Activated T-cell treated with anti-CD3 and anti-CD28 coated beads, Interleukin-2, amount 50 U/mL, for 4 hours (primary cell): ENCODE data around the gene HARS1. TPM values are rescaled to one million over a fixed set of nuclear protein-coding genes. Genes with fewer than 3 reads are reported as not detected.
"Not testable (repeated sequence)": the region's sequence is repeated elsewhere in the genome, so short reads cannot be mapped to it uniquely, and the experiment has no call there.

Experiments used
- ATAC-seq, 2 donors: fragments of 200-7000 bp; cut with Tn5 transposase; one replicate each; pipeline ENCODE4 v1.10.0; 2021
- DNase-seq: peaks from one replicate; pipeline ENCODE4 v3.0.0-alpha.2; 2020
- H3K27me3 Mint-ChIP-seq: one replicate; pipeline ENCODE4 v1.8.0; 2021; ENCODE audit warnings: low read depth, mixed read lengths
- H3K36me3 Mint-ChIP-seq: one replicate; pipeline ENCODE4 v1.8.0; 2022; ENCODE audit warnings: mixed read lengths; ENCODE audit not compliant: insufficient read depth
- H3K4me1 Mint-ChIP-seq: one replicate; pipeline ENCODE4 v1.8.0; 2021; ENCODE audit warnings: low read depth, mixed read lengths
- H3K4me3 Mint-ChIP-seq: one replicate; pipeline ENCODE4 v1.8.0; 2021; ENCODE audit warnings: mild to moderate bottlenecking, moderate library complexity, mixed read lengths
- H3K9me3 Mint-ChIP-seq: one replicate; pipeline ENCODE4 v1.8.0; 2021; ENCODE audit warnings: mixed read lengths
- total RNA-seq, 3 donors: library from RNA; stranded (reverse); gene quantifications; one replicate each; pipeline ENCODE4 v1.2.1, GENCODE V29; 2021

The HARS1 gene
- total RNA-seq, 3 donors from 2014 or later: 125 to 133 (median 131) TPM

- Mint-ChIP-seq H3K4me3 (peak within 1 kb of the TSS; percentile 80), H3K36me3 (no peaks in the 10 kb centered on the region), H3K27me3 (peaks cover 16% of the 10 kb centered on the region), H3K4me1 (peaks cover 29% of the 10 kb centered on the region), H3K9me3 (peaks cover 3% of the 10 kb centered on the region)
- DNase-seq (no peak), ATAC-seq (no peak)
Observed at GRCh38 chr5:140633021-140633471, 58.1 kb downstream of the HARS1 start, which contains the start of gene CD14. Gene CD14 (minus strand): TSS chr5:140633175. CDS start chr5:140633071, 104 bp downstream.

DNA sequence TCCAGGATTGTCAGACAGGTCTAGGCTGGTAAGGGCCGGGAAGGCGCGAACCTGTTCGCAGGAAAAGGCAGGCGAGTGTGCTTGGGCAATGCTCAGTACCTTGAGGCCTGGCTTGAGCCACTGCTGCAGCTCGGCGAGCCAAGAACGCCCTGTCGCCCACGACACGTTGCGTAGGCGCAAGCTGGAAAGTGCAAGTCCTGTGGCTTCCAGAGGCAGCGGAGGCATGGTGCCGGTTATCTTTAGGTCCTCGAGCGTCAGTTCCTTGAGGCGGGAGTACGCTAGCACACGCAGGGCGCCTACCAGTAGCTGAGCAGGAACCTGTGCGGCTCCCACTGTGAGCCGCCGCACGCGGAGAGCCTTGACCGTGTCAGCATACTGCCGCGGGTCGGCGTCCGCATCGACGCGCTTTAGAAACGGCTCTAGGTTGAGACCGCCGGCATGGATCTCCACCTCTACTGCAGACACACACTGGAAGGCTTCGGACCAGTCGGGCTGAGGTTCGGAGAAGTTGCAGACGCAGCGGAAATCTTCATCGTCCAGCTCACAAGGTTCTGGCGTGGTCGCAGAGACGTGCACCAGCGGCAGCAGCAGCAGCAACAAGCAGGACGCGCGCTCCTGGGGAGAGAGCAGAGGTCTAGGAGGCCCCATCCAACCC lies 58.7 kb downstream of the HARS1 start:
- Mint-ChIP-seq H3K27me3 (peaks cover 16% of the 10 kb centered on the region), H3K4me1 (peaks cover 28% of the 10 kb centered on the region), H3K36me3 (no peaks in the 10 kb centered on the region), H3K9me3 (peaks cover 3% of the 10 kb centered on the region), H3K4me3 (peak overlapping the region; percentile 80)
- peak; percentile 81 to 84 for ATAC-seq
- peak; percentile 32 for DNase-seq

GRCh38 chr5:140631831-140632365 lies 59.3 kb downstream of the HARS1 start:
- peaks cover 16% of the 10 kb centered on the region for H3K27me3 Mint-ChIP-seq
- H3K4me1 Mint-ChIP-seq: peaks cover 28% of the 10 kb centered on the region

DNA sequence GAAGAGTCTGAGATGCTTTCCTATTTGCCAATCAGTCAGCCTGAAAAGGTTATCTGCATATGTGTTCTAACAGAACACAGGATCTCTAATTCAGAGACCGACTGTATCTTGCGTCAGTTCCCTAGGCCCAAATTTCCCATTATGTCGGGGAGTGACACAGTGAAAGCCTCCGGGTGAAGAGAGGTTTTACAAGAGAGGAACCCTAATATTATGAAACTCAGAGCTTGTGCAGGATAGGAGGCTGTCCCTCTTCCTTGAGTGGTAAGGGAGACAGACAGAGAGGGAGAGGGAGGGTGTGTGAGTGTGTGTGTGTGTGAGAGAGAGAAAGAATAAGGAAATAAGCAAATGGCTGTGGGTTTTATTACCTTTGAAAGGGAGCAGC lies 60.1 kb downstream of the HARS1 start:
- no peak for ATAC-seq
- Mint-ChIP-seq H3K27me3 (peaks cover 16% of the 10 kb centered on the region), H3K9me3 (peaks cover 3% of the 10 kb centered on the region), H3K4me1 (peaks cover 28% of the 10 kb centered on the region), H3K4me3 (peak overlapping the region; percentile 45), H3K36me3 (no peaks in the 10 kb centered on the region)
- no peak for DNase-seq

More at GRCh38 chr5:140631831-140632365, 59.3 kb downstream of the HARS1 start:
- Mint-ChIP-seq H3K36me3 (no peaks in the 10 kb centered on the region), H3K9me3 (peaks cover 3% of the 10 kb centered on the region), H3K4me3 (peak overlapping the region; percentile 80)
- DNase-seq: peak; percentile 15
- peak; percentile 57 to 61 for ATAC-seq

DNA sequence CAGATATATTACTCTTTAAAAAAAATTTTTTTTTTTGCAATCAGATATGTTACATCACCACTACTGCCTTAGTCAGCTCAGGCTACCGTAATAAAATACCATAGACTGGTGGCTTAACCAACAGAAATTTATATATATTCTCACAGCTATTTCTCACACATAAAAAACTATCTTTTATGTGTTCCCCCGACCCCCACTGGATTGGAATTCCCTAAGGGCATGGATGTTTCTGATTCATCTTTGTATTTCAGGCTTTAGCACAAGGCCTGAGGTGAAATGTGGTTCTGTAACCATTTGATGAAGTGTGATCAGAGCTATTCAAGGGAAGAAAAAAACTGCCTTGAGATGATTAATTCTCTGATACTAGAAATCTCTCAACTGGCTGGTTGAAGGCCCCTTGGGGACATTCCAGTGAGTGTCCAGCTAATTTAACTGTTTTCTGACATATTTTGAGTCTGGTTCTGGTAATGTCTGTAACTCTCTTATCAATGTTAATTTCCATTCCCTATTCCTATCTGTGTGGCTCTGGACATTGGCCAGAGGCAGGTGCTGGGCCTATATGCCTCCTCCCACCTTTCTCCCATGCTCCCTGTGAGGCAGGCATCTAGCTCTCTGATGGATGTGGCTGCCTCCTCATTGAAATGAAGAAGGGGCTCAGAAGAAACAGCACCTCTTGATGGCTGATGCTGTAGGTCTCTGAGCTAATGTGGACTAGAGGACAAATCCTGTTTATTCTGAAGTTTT lies 60.7 kb downstream of the HARS1 start:
- Mint-ChIP-seq H3K4me1 (peaks cover 28% of the 10 kb centered on the region), H3K9me3 (peaks cover 3% of the 10 kb centered on the region), H3K27me3 (peaks cover 16% of the 10 kb centered on the region), H3K36me3 (no peaks in the 10 kb centered on the region), H3K4me3 (no peak overlapping the region)
- DNase-seq: no peak
- no peak for ATAC-seq

DNA sequence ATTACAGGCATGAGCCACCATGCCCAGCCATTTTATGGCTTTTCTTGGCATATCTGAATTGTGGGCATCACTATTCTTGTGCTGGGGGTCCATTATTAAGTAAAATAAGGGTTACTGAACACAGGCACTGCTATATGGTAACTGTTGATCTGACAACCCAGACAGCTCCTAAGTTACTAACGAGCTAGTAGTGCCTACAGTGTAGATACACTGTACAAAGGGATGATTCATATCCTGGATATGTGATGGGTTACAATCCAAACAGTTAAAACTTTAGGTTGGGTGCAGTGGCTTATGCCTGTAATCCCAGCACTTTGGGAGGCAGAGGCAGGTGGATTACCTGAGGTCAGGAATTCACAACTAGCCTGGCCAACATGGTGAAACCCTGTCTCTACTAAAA lies 62.5 kb downstream of the HARS1 start:
- Mint-ChIP-seq H3K4me1 (peaks cover 18% of the 10 kb centered on the region), H3K4me3 (no peak overlapping the region), H3K27me3 (peaks cover 13% of the 10 kb centered on the region), H3K36me3 (no peaks in the 10 kb centered on the region), H3K9me3 (peaks cover 3% of the 10 kb centered on the region)
- ATAC-seq (no peak), DNase-seq (no peak)

DNA sequence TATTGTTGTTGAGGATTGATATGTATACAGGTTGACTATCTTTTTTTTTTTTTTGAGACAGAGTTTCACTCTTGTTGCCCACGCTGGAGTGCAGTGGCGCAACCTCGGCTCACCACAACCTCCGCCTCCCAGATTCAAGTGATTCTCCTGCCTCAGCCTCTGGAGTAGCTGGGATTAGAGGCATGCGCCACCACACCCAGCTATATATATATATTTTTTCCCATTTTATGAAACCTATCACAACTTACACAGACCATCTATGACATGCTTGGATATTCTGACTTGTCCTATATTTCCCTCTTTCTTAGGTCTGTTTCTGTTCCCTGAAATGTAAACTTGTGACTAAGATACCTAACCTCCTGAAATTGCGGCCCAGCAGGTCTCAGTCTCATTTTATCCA lies 63.2 kb downstream of the HARS1 start:
- no peak overlapping the region for H3K4me3 Mint-ChIP-seq
- H3K36me3 Mint-ChIP-seq: no peaks in the 10 kb centered on the region
- H3K4me1 Mint-ChIP-seq: peaks cover 13% of the 10 kb centered on the region
- peaks cover 13% of the 10 kb centered on the region for H3K27me3 Mint-ChIP-seq
- H3K9me3 Mint-ChIP-seq: peaks cover 3% of the 10 kb centered on the region
- ATAC-seq (no peak), DNase-seq (no peak)

- not testable (repeated sequence) for DNase-seq, H3K27me3 Mint-ChIP-seq, H3K4me1 Mint-ChIP-seq, ATAC-seq, H3K9me3 Mint-ChIP-seq, H3K36me3 Mint-ChIP-seq, H3K4me3 Mint-ChIP-seq
Observed at GRCh38 chr5:140624886-140625285, 66.3 kb downstream of the HARS1 start.

Other genes with a start within 250 kb of the HARS1 start
- 10 to 100 TPM in 2 of 3 donors, 1 to 10 TPM in 1; 9.4 to 10.8 (median 10.2) TPM for gene EIF4EBP3, start 143.7 kb downstream of the HARS1 start, total RNA-seq
- gene SRA1, start 133.9 kb downstream of the HARS1 start, total RNA-seq: 10 to 100 TPM; 57.6 to 68.6 (median 67.7) TPM
- gene APBB3, start 126.8 kb downstream of the HARS1 start, total RNA-seq: 10 to 100 TPM in 1 of 3 donors, 1 to 10 TPM in 2; 8.0 to 10.4 (median 9.2) TPM
- gene SLC35A4, start 126.5 kb downstream of the HARS1 start, total RNA-seq: 100 to 1,000 TPM; 149 to 163 (median 155) TPM
- under 1 TPM; 0.43 to 0.86 (median 0.50) TPM for gene CD14, start 58.2 kb downstream of the HARS1 start, total RNA-seq
- 10 to 100 TPM; 16.5 to 20.6 (median 20.0) TPM for gene TMCO6, start 51.9 kb downstream of the HARS1 start, total RNA-seq
- 10 to 100 TPM; 68.6 to 78.2 (median 72.5) TPM for gene NDUFA2, start 43.7 kb downstream of the HARS1 start, total RNA-seq
- gene IK, start 43.5 kb downstream of the HARS1 start, total RNA-seq: 100 to 1,000 TPM; 102 to 110 (median 106) TPM
- gene WDR55, start 26.5 kb downstream of the HARS1 start, total RNA-seq: 10 to 100 TPM; 47.7 to 50.0 (median 49.5) TPM
- 1 to 10 TPM; 3.1 to 5.6 (median 4.5) TPM for gene DND1, start 17.8 kb downstream of the HARS1 start, total RNA-seq
- gene HARS2, start 85 bp upstream of the HARS1 start, total RNA-seq: 10 to 100 TPM; 28.6 to 31.3 (median 29.5) TPM
- gene ZMAT2, start 9.1 kb upstream of the HARS1 start, total RNA-seq: 10 to 100 TPM; 83.2 to 91.9 (median 83.6) TPM
- not detected for gene PCDHA1, start 94.8 kb upstream of the HARS1 start, total RNA-seq
- gene PCDHA2, start 103.5 kb upstream of the HARS1 start, total RNA-seq: not detected
- not detected for gene PCDHA3, start 109.7 kb upstream of the HARS1 start, total RNA-seq
- gene PCDHA4, start 115.7 kb upstream of the HARS1 start, total RNA-seq: under 1 TPM in 2 of 3 donors, not detected in 1; 0.08 to 0.14 TPM
- gene PCDHA5, start 130.2 kb upstream of the HARS1 start, total RNA-seq: not detected
- not detected for gene PCDHA6, start 136.6 kb upstream of the HARS1 start, total RNA-seq
- not detected for gene PCDHA7, start 142.9 kb upstream of the HARS1 start, total RNA-seq
- not detected for gene PCDHA8, start 149.8 kb upstream of the HARS1 start, total RNA-seq
- not detected for gene PCDHA9, start 157.0 kb upstream of the HARS1 start, total RNA-seq
- gene PCDHA10, start 164.5 kb upstream of the HARS1 start, total RNA-seq: not detected
- not detected for gene PCDHA11, start 177.6 kb upstream of the HARS1 start, total RNA-seq
- not detected for gene PCDHA12, start 183.9 kb upstream of the HARS1 start, total RNA-seq
- gene PCDHA13, start 190.8 kb upstream of the HARS1 start, total RNA-seq: not detected
- under 1 TPM in 1 of 3 donors, not detected in 2; 0.05 TPM for gene PCDHAC1, start 234.9 kb upstream of the HARS1 start, total RNA-seq